ENCODE data around the gene TESK2.
"Not testable (repeated sequence)": the region's sequence is repeated elsewhere in the genome, so short reads cannot be mapped to it uniquely, and the experiment has no call there.

The TESK2 gene

GRCh38 chr1:45414746-45415145 is 76.2 kb downstream of the TESK2 start:
- no peak for DNase-seq (ENCODE audit: low spot score)
- FAIRE-seq = no peak

- FAIRE-seq = no peak
- DNase-seq (ENCODE audit: low spot score) = no peak
These were observed 78.1 kb downstream of the TESK2 start for GRCh38 chr1:45412899-45413298.

- no peak for DNase-seq (ENCODE audit: low spot score)
- FAIRE-seq = no peak
These were observed 79.5 kb downstream of the TESK2 start for GRCh38 chr1:45411510-45411899.

GRCh38 chr1:45410850-45411509 is 80.0 kb downstream of the TESK2 start:
- FAIRE-seq (peak; percentile 48), DNase-seq (ENCODE audit: low spot score) (no peak)

GRCh38 chr1:45409276-45409675 is 81.7 kb downstream of the TESK2 start:
- FAIRE-seq (no peak), DNase-seq (ENCODE audit: low spot score) (no peak)

- FAIRE-seq = no peak
- DNase-seq (ENCODE audit: low spot score) = peak; percentile 2
These were observed 83.2 kb downstream of the TESK2 start for GRCh38 chr1:45407629-45408287.

- no peak for FAIRE-seq
These were observed 85.3 kb downstream of the TESK2 start for GRCh38 chr1:45405636-45406035.

GRCh38 chr1:45403718-45404117 is 87.2 kb downstream of the TESK2 start:
- DNase-seq (ENCODE audit: low spot score) (no peak), FAIRE-seq (no peak)

More at GRCh38 chr1:45405636-45406035, 85.3 kb downstream of the TESK2 start:
- DNase-seq (ENCODE audit: low spot score) = no peak

GRCh38 chr1:45403298-45403697 is 87.7 kb downstream of the TESK2 start:
- no peak for FAIRE-seq

GRCh38 chr1:45401524-45401923 is 89.4 kb downstream of the TESK2 start:
- no peak for FAIRE-seq
- no peak for DNase-seq (ENCODE audit: low spot score)

More at GRCh38 chr1:45403298-45403697, 87.7 kb downstream of the TESK2 start:
- DNase-seq (ENCODE audit: low spot score) = no peak

- DNase-seq (ENCODE audit: low spot score) = no peak
- no peak for FAIRE-seq
These were observed 90.9 kb downstream of the TESK2 start for GRCh38 chr1:45400049-45400448.

- FAIRE-seq = no peak
These were observed 93.7 kb downstream of the TESK2 start for GRCh38 chr1:45397285-45397684.

GRCh38 chr1:45395582-45395981 is 95.4 kb downstream of the TESK2 start:
- FAIRE-seq = no peak
- no peak for DNase-seq (ENCODE audit: low spot score)

More at GRCh38 chr1:45397285-45397684, 93.7 kb downstream of the TESK2 start:
- no peak for DNase-seq (ENCODE audit: low spot score)

GRCh38 chr1:45395051-45395450 is 95.9 kb downstream of the TESK2 start:
- FAIRE-seq (no peak), DNase-seq (ENCODE audit: low spot score) (no peak)

GRCh38 chr1:45394342-45394741 is 96.6 kb downstream of the TESK2 start:
- DNase-seq (ENCODE audit: low spot score) = no peak
- FAIRE-seq = no peak

GRCh38 chr1:45393718-45394302 is 97.2 kb downstream of the TESK2 start:
- no peak for DNase-seq (ENCODE audit: low spot score)
- FAIRE-seq = no peak

- FAIRE-seq = no peak
These were observed 104.7 kb downstream of the TESK2 start for GRCh38 chr1:45386219-45386618.

GRCh38 chr1:45385302-45385701 is 105.7 kb downstream of the TESK2 start:
- DNase-seq (ENCODE audit: low spot score) (no peak), FAIRE-seq (no peak)

More at GRCh38 chr1:45386219-45386618, 104.7 kb downstream of the TESK2 start:
- DNase-seq (ENCODE audit: low spot score) = no peak

- not testable (repeated sequence) for DNase-seq (ENCODE audit: low spot score); FAIRE-seq
These were observed 106.8 kb downstream of the TESK2 start for GRCh38 chr1:45384213-45384612.

- FAIRE-seq = no peak
These were observed 107.8 kb downstream of the TESK2 start for GRCh38 chr1:45383191-45383590.

GRCh38 chr1:45381243-45381642 is 109.7 kb downstream of the TESK2 start:
- DNase-seq (ENCODE audit: low spot score) (no peak), FAIRE-seq (no peak)

More at GRCh38 chr1:45383191-45383590, 107.8 kb downstream of the TESK2 start:
- DNase-seq (ENCODE audit: low spot score) = no peak

- DNase-seq (ENCODE audit: low spot score) (no peak), FAIRE-seq (no peak)
These were observed 110.2 kb downstream of the TESK2 start for GRCh38 chr1:45380730-45381129.
